Measurements from ENCODE around the gene NACC1. TPM values are rescaled to one million over a fixed set of nuclear protein-coding genes. Genes with fewer than 3 reads are reported as not detected.

NACC1 gene
- total RNA-seq, 1 experiment from 2014 or later: 126 TPM

GRCh38 chr19:13187419-13187818, 69.4 kb downstream of the NACC1 start:
- intact Hi-C loops (cut with micrococcal nuclease; ENCODE audit: unreplicated experiment): no loop called here
- no TSS peak for BruUV-seq (replicated peaks)
- no peak overlapping the region for H3K27ac ChIP-seq (ENCODE audit: low read depth, low read length, poor library complexity, severe bottlenecking)

GRCh38 chr19:13189600-13189999, 71.5 kb downstream of the NACC1 start:
- no peak overlapping the region for H3K27ac ChIP-seq (ENCODE audit: low read depth, low read length, poor library complexity, severe bottlenecking)
- no peaks in the 10 kb centered on the region for H3K4me1 ChIP-seq (ENCODE audit: insufficient read depth, low read length, poor library complexity, severe bottlenecking)
- intact Hi-C loops (cut with micrococcal nuclease; ENCODE audit: unreplicated experiment): no loop called here
- CTCF ChIA-PET: no interaction called here
- no peak for DNase-seq (ENCODE audit: low spot score)
- H3K36me3 ChIP-seq (ENCODE audit: insufficient read depth, low read length, poor library complexity, severe bottlenecking): no peaks in the 10 kb centered on the region
- no peak for TF ChIP-seq EZH2 (IDR thresholded peaks at IDR 0.05; ENCODE audit: borderline replicate concordance, low read depth, low read length, poor library complexity, severe bottlenecking)
- BruUV-seq (replicated peaks): no TSS peak
- POLR2A ChIA-PET (ENCODE audit: low non-redundant PET): interaction anchor here (0.7 kb wide), 1 partner anchor 107 kb away, joined by 11 read pairs; no protein-coding TSS in a partner anchor
- H3K27me3 ChIP-seq (replicated peaks; ENCODE audit: insufficient read depth, low read depth, low read length, poor library complexity): no peaks in the 10 kb centered on the region
- H3K9me3 ChIP-seq (ENCODE audit: low read depth, low read length, poor library complexity, severe bottlenecking): no peaks in the 10 kb centered on the region
- H3K4me3 ChIP-seq (ENCODE audit: low read depth, low read length, poor library complexity, severe bottlenecking): no peak overlapping the region

More at GRCh38 chr19:13187419-13187818, 69.4 kb downstream of the NACC1 start:
- Histone ChIP-seq H3K4me3 (ENCODE audit: low read depth, low read length, poor library complexity, severe bottlenecking) (no peak overlapping the region), H3K9me3 (ENCODE audit: low read depth, low read length, poor library complexity, severe bottlenecking) (no peaks in the 10 kb centered on the region), H3K27me3 (replicated peaks; ENCODE audit: insufficient read depth, low read depth, low read length, poor library complexity) (no peaks in the 10 kb centered on the region), H3K4me1 (ENCODE audit: insufficient read depth, low read length, poor library complexity, severe bottlenecking) (no peaks in the 10 kb centered on the region), H3K36me3 (ENCODE audit: insufficient read depth, low read length, poor library complexity, severe bottlenecking) (no peaks in the 10 kb centered on the region)
- DNase-seq (ENCODE audit: low spot score): no peak
- no peak for TF ChIP-seq CTCF (conservative IDR thresholded peaks at IDR 0.05; ENCODE audit: low read depth, low read length)
- no peak for TF ChIP-seq EZH2 (IDR thresholded peaks at IDR 0.05; ENCODE audit: borderline replicate concordance, low read depth, low read length, poor library complexity, severe bottlenecking)
- ChIA-PET POLR2A (ENCODE audit: low non-redundant PET) (no interaction called here), CTCF (interaction anchor here (0.6 kb wide), 1 partner anchor 999 kb away, joined by 10 read pairs; no protein-coding TSS in a partner anchor)

Other genes starting within 250 kb of the NACC1 start
- 22.7 and 27.8 TPM in 2 replicates for gene DNASE2, start 236.8 kb upstream of the NACC1 start, total RNA-seq (2021)
- 0.30 and 0.57 TPM in 2 replicates for gene KLF1, start 231.1 kb upstream of the NACC1 start, total RNA-seq (2021)
- gene GCDH, start 227.1 kb upstream of the NACC1 start, total RNA-seq (2021): 47.3 and 58.7 TPM in 2 replicates
- 0.71 and 1.8 TPM in 2 replicates for gene SYCE2, start 199.0 kb upstream of the NACC1 start, total RNA-seq (2021)
- gene FARSA, start 184.6 kb upstream of the NACC1 start, total RNA-seq (2021): 150 and 162 TPM in 2 replicates
- gene CALR, start 179.7 kb upstream of the NACC1 start, total RNA-seq (2021): 994 and 1,019 TPM in 2 replicates
- 183 and 186 TPM in 2 replicates for gene RAD23A, start 172.4 kb upstream of the NACC1 start, total RNA-seq (2021)
- 61.1 and 67.5 TPM in 2 replicates for gene GADD45GIP1, start 161.0 kb upstream of the NACC1 start, total RNA-seq (2021)
- gene DAND5, start 148.7 kb upstream of the NACC1 start, total RNA-seq (2021): 0.17 TPM in 2 replicates
- 69.7 and 77.9 TPM in 2 replicates for gene NFIX, start 122.8 kb upstream of the NACC1 start, total RNA-seq (2021)
- gene LYL1, start 15.4 kb upstream of the NACC1 start, total RNA-seq (2021): not detected in 2 replicates
- 85.7 and 109 TPM in 2 replicates for gene TRMT1, start 1.5 kb upstream of the NACC1 start, total RNA-seq (2021)
- gene STX10, start 32.1 kb downstream of the NACC1 start, total RNA-seq (2021): 63.3 and 69.5 TPM in 2 replicates
- gene IER2, start 32.1 kb downstream of the NACC1 start, total RNA-seq (2021): 148 and 164 TPM in 2 replicates

Data from A673 (cell line).